OCI-LY7 (cell line): ENCODE measurements around the gene DCX. TPM values are rescaled to one million over a fixed set of nuclear protein-coding genes. Genes with fewer than 3 reads are reported as not detected.

Experiments
- BruUV-seq: library from RNA; stranded (reverse); fragments of 400-500 nt; replicated peaks from 2 replicates; lab custom pipeline; 2021; lab: Mats Ljungman, UMichigan
- CTCF ChIA-PET: fragments of 300-600 bp; sonication (Branson Sonifier 250); formaldehyde crosslinking; loops from one replicate; lab custom pipeline; 2022; ENCODE audit warnings: antibody characterized with exemption; ENCODE audit not compliant: unreplicated experiment; lab: Charles Lee
- POLR2A ChIA-PET: fragments of 300-600 bp; sonication (Branson Sonifier 250); formaldehyde crosslinking; loops from one replicate; lab custom pipeline; 2022; ENCODE audit warnings: antibody characterized with exemption; lab: Charles Lee
- DNase-seq: peaks from one replicate; pipeline ENCODE4 v3.0.0-alpha.2; 2015; ENCODE audit warnings: low spot score
- H2AFZ ChIP-seq: fragments of 200-600 bp; sonication (generic), shearing (Covaris generic); 2 replicates; pipeline ENCODE4 v1.6.1; 2014; ENCODE audit warnings: mild to moderate bottlenecking, antibody characterized with exemption, low read length, moderate library complexity
- H3K27ac ChIP-seq: fragments of 200-600 bp; sonication (generic); 2 replicates; pipeline ENCODE4 v1.5.1; 2014; ENCODE audit warnings: mixed run types, low read depth, mild to moderate bottlenecking, moderate library complexity, low read length, inconsistent platforms; ENCODE audit not compliant: poor library complexity, severe bottlenecking
- H3K36me3 ChIP-seq: fragments of 200-600 bp; sonication (generic); 2 replicates; pipeline ENCODE4 v1.6.1; 2014; ENCODE audit warnings: mild to moderate bottlenecking, antibody characterized with exemption, low read length, moderate library complexity, mixed read lengths; ENCODE audit not compliant: insufficient read depth
- H3K4me1 ChIP-seq: fragments of 200-600 bp; sonication (generic); 2 replicates; pipeline ENCODE4 v1.5.1; 2014; ENCODE audit warnings: mild to moderate bottlenecking, low read length; ENCODE audit not compliant: insufficient read depth, poor library complexity, severe bottlenecking
- H3K4me2 ChIP-seq: fragments of 200-600 bp; sonication (generic); 2 replicates; pipeline ENCODE4 v1.6.1; 2014; ENCODE audit warnings: mild to moderate bottlenecking, low read length
- H3K4me3 ChIP-seq: fragments of 200-600 bp; sonication (generic); 2 replicates; pipeline ENCODE4 v1.5.1; 2014; ENCODE audit warnings: mild to moderate bottlenecking, low read depth, low read length; ENCODE audit not compliant: poor library complexity, severe bottlenecking
- H3K79me2 ChIP-seq: fragments of 200-600 bp; sonication (generic); 2 replicates; pipeline ENCODE4 v1.6.1; 2016; ENCODE audit warnings: low read depth, mild to moderate bottlenecking, low read length, moderate library complexity, mixed read lengths; ENCODE audit not compliant: insufficient read depth
- H3K9me2 ChIP-seq: fragments of 200-600 bp; sonication (generic); 2 replicates; pipeline ENCODE4 v1.6.1; 2016; ENCODE audit warnings: mild to moderate bottlenecking, low read length, mixed read lengths; ENCODE audit not compliant: insufficient read depth
- H3K9me3 ChIP-seq: fragments of 200-600 bp; sonication (generic); 2 replicates; pipeline ENCODE4 v1.6.1; 2014; ENCODE audit warnings: mild to moderate bottlenecking, mixed run types, low read length, mixed read lengths
- H4K20me1 ChIP-seq: fragments of 200-600 bp; sonication (generic); 2 replicates; pipeline ENCODE4 v1.6.1; 2014; ENCODE audit warnings: mild to moderate bottlenecking, antibody characterized with exemption, low read length, moderate library complexity, mixed read lengths; ENCODE audit not compliant: insufficient read depth
- CTCF ChIP-seq: fragments of 200-600 bp; sonication (generic); conservative IDR thresholded peaks from 2 replicates; pipeline ENCODE4 v1.5.1; 2014; ENCODE audit warnings: mild to moderate bottlenecking, antibody characterized with exemption, low read length, moderate library complexity, mixed read lengths
- EZH2phosphoT487 ChIP-seq: fragments of 200-600 bp; sonication (generic); IDR thresholded peaks from 2 replicates; pipeline ENCODE4 v1.6.1; 2018; ENCODE audit warnings: low read depth, borderline replicate concordance, mild to moderate bottlenecking, mixed run types, antibody characterized with exemption, low read length, moderate library complexity, mixed read lengths
- intact Hi-C: fragments of 100-400 bp; cut with micrococcal nuclease; formaldehyde crosslinking; loops from one replicate; pipeline ENCODE4 v1.10.0; 2022; ENCODE audit not compliant: unreplicated experiment
- total RNA-seq, 2 experiments: library from RNA; depleted of rRNA in 1 of 2; stranded (reverse); fragments of >200 nt in 1 of 2; shearing (Covaris generic) in 1 of 2; gene quantifications; 2 replicates each; pipeline ENCODE4 v1.2.3, GENCODE V29; 2014 to 2022

DCX gene
- total RNA-seq, 2 experiments from 2014 or later = not detected

- Histone ChIP-seq H4K20me1 (no peaks in the 10 kb centered on the region), H3K4me3 (no peak overlapping the region), H2AFZ (no peak overlapping the region), H3K9me3 (no peaks in the 10 kb centered on the region), H3K79me2 (no peaks in the 10 kb centered on the region), H3K27ac (no peak overlapping the region), H3K4me2 (no peak overlapping the region), H3K36me3 (no peaks in the 10 kb centered on the region), H3K4me1 (no peaks in the 10 kb centered on the region), H3K9me2 (no peaks in the 10 kb centered on the region)
- POLR2A ChIA-PET = no interaction called here
- TF ChIP-seq EZH2phosphoT487 (no peak), CTCF (no peak)
- CTCF ChIA-PET = no interaction called here
- intact Hi-C loops = no loop called here
- BruUV-seq = no TSS peak
- DNase-seq = no peak
These were observed 46.1 kb downstream of the DCX start for GRCh38 chrX:111365770-111366325.

- H3K27ac ChIP-seq = no peak overlapping the region
- no peaks in the 10 kb centered on the region for H3K4me1 ChIP-seq
- POLR2A ChIA-PET = no interaction called here
- BruUV-seq = no TSS peak
- intact Hi-C loops = no loop called here
- H3K36me3 ChIP-seq = no peaks in the 10 kb centered on the region
- no peak for DNase-seq
- no peak overlapping the region for H3K4me3 ChIP-seq
- CTCF ChIA-PET = no interaction called here
- H3K9me3 ChIP-seq = no peaks in the 10 kb centered on the region
- TF ChIP-seq EZH2phosphoT487 (no peak), CTCF (no peak)
- H2AFZ ChIP-seq = no peak overlapping the region
- H4K20me1 ChIP-seq = no peaks in the 10 kb centered on the region
- H3K4me2 ChIP-seq = no peak overlapping the region
- no peaks in the 10 kb centered on the region for H3K79me2 ChIP-seq
- no peaks in the 10 kb centered on the region for H3K9me2 ChIP-seq
These were observed 48.3 kb downstream of the DCX start for GRCh38 chrX:111363741-111364140.

- Histone ChIP-seq H4K20me1 (no peaks in the 10 kb centered on the region), H3K36me3 (no peaks in the 10 kb centered on the region), H3K9me2 (no peaks in the 10 kb centered on the region), H3K4me3 (no peak overlapping the region), H3K4me2 (no peak overlapping the region), H2AFZ (no peak overlapping the region), H3K27ac (no peak overlapping the region), H3K9me3 (no peaks in the 10 kb centered on the region), H3K79me2 (no peaks in the 10 kb centered on the region), H3K4me1 (no peaks in the 10 kb centered on the region)
- no TSS peak for BruUV-seq
- POLR2A ChIA-PET = interaction anchor here (0.6 kb wide), 1 partner anchor 382 kb away, joined by 3 read pairs; no protein-coding TSS in a partner anchor
- TF ChIP-seq EZH2phosphoT487 (no peak), CTCF (no peak)
- DNase-seq = no peak
- intact Hi-C loops = no loop called here
- CTCF ChIA-PET = no interaction called here
These were observed 50.2 kb downstream of the DCX start for GRCh38 chrX:111361751-111362150.
